GM21360 (cell line): ENCODE measurements around the gene RIMBP3C.
"Not testable (repeated sequence)": the region's sequence is repeated elsewhere in the genome, so short reads cannot be mapped to it uniquely, and the experiment has no call there.

ENCODE experiments used
- ATAC-seq: cut with Tn5 transposase; IDR thresholded peaks from one replicate; pipeline ENCODE4 v1.9.1; 2021; ENCODE audit warnings: mild to moderate bottlenecking, moderate library complexity; ENCODE audit not compliant: unreplicated experiment

RIMBP3C gene

GRCh38 chr22:21526705-21527500 is 24.4 kb downstream of the RIMBP3C start:
- ATAC-seq: not testable (repeated sequence)

DNA sequence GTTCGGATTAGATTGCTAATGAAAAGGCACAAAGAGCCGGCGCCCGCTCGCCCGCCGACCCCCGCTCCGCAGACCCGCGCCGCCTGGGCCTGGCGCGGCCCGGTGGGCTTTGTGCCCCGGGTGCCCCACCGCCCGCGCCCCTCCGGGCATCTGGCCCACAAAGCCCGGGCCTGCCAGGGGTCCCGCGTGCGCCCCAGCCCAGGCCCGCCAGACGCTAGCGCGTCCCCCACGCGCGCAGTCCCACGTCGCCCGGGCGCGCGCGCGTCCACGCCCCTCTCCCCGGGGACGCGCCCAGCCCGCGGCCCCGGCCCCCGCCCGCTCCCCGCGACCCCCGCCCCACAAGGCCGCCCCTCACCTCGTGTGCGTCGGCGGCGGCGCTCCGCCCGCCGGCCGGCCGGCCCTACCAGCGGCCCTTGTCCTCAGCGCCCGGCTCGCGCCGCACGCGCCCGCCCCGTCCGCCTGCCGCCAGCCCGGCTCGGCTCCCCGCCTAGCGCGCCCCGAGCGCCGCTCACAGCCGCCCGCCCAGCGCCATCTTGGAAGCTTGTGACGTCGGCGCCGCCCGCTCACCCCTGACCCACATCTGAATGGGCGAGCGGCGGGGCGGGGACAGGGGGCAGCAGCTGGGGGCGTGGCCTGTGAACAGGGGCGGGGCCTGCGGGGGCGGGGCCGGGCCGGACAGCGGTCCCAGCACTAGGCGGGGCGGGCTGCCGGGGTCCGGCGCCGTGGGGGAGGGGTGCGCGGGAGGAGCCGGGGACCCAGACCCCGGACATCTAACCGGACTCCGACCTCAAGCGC is 34.1 kb downstream of the RIMBP3C start:
- ATAC-seq: not testable (repeated sequence)

- ATAC-seq: not testable (repeated sequence)
Observed at GRCh38 chr22:21516522-21516921, 34.7 kb downstream of the RIMBP3C start.

DNA sequence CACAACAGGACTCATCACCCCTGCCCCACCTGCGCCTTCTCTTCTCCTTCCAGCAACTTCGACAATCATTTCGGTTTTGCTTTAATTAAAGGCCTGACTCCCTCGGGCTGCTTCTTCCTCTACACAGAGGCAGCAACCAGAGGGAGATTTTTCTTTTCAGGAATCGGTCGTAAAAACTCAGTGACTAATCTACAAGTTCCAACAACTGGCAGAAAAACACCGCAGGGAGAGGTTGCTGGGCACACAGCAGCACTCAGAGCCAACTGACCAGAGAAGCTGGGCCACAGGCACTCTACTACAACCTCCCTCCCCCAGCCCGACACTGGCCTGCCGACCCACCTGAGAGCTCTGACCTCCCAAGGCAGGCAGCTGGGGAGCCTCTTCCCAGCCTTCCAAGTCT is 36.0 kb downstream of the RIMBP3C start:
- not testable (repeated sequence) for ATAC-seq

GRCh38 chr22:21514117-21514516 is 37.1 kb downstream of the RIMBP3C start:
- ATAC-seq: not testable (repeated sequence)

- ATAC-seq: not testable (repeated sequence)
Observed at GRCh38 chr22:21512022-21512421, 39.2 kb downstream of the RIMBP3C start.

DNA sequence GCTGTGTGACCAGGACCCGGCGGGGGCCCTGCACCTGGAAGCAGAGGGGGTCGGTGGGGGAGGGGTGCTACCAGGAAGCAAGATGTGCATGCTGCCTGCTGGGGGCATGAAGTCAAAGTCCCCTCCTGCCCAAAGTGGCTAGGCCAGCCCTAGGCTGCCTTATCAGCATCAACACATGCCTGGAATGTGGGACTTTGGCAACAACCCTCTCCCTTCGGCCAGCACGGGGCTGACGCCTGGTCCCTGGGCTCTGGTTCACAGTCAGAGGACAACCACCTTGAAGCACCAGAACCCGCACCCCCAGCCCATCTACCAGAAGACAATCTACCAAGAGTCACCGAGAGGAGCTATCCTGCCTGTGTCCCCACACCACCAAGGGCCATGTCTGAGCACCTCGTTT is 40.9 kb downstream of the RIMBP3C start:
- ATAC-seq: not testable (repeated sequence)

DNA sequence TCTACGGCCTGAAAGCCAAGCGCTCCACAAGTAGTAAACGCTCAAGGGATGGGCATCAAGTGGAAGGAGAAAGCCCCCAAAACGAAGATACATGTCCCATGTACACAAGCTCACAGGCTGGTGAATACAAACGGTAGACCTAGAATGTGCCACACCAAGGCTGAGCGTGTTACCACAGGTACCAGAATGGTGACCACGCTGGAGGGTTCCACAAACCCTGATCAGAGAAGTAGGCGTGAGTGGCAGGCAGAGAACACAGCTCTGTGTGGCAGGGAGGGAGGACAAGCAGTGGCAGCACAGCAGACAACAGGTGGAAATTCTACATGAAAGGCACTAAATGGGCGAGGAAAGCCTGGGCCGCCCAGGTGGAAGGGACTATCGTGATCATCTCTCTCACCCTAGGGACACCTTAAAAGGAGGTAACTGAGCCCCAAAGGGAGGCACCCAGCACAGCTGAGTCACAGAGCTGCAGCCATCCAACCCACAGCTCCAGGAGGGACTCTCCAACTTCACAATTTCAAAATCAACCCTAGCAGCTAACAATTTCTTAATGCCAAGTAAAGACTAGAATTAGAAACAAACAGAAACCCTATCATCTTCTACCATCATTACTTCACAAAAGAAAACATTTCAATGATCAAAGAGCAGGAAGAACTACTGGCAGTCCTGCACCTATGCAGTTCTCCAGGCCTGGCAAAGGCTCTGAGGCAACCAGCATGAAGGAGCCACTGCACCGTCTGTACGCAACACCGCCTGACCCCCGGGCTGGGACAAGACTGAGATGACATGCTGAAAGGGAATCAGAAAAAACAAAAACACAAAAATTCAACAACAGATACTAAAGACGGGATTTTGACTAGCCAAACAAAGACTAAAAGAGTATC is 51.4 kb downstream of the RIMBP3C start:
- not testable (repeated sequence) for ATAC-seq

DNA sequence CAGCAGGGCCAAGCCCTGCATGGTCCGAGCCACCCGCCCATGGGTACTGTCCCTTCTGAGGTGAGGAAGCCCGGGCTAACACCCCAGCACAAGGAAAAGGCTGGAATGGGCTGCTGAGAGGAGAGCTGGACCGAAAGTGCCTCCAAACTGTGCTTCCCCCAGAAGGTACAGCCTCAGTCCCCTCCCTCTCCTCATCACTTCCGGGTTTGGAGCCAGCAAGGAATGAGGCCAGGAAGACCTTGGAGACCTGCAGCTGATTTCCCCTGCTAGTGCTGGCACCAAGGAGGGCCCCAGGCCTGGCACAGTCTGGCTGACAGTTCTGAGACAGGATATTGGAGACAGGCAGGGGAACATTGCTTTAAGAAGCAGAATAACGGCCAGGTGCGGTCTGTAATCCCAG is 52.8 kb downstream of the RIMBP3C start:
- ATAC-seq: not testable (repeated sequence)

GRCh38 chr22:21497984-21498383 is 53.3 kb downstream of the RIMBP3C start:
- not testable (repeated sequence) for ATAC-seq
